ENCODE data around the gene C11orf24.

Gene C11orf24

GRCh38 chr11:68271023-68271780, 571 bp downstream of the C11orf24 start:
- DNase-seq (ENCODE audit: low spot score), result peak; percentile 85

- no peak for DNase-seq (ENCODE audit: low spot score)
Observed at GRCh38 chr11:68270196-68271022, 1.4 kb downstream of the C11orf24 start.

- DNase-seq (ENCODE audit: low spot score), result no peak
Observed at GRCh38 chr11:68269414-68270081, 2.2 kb downstream of the C11orf24 start.

DNA sequence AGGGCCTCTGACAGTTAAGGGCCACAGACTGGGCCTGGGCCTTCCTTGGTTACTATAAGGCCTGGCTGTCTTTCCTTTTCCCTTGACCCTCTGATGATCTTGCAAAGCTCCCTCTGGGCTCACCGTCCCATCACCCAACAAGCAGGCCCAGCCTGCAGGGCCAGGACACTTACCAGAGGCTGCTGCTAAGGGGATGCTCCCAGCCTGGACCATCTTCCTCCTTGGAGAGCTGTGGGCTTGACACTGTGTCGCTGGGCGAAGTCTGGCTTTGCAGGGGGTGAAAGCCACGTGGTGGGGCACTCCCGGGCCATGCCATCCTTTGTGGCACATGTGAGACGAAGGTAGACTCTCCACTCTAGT, 3.9 kb downstream of the C11orf24 start:
- no peak for DNase-seq (ENCODE audit: low spot score)

GRCh38 chr11:68266936-68267880, 4.6 kb downstream of the C11orf24 start:
- DNase-seq (ENCODE audit: low spot score), result no peak

GRCh38 chr11:68266121-68266891, 5.5 kb downstream of the C11orf24 start:
- no peak for DNase-seq (ENCODE audit: low spot score)

DNA sequence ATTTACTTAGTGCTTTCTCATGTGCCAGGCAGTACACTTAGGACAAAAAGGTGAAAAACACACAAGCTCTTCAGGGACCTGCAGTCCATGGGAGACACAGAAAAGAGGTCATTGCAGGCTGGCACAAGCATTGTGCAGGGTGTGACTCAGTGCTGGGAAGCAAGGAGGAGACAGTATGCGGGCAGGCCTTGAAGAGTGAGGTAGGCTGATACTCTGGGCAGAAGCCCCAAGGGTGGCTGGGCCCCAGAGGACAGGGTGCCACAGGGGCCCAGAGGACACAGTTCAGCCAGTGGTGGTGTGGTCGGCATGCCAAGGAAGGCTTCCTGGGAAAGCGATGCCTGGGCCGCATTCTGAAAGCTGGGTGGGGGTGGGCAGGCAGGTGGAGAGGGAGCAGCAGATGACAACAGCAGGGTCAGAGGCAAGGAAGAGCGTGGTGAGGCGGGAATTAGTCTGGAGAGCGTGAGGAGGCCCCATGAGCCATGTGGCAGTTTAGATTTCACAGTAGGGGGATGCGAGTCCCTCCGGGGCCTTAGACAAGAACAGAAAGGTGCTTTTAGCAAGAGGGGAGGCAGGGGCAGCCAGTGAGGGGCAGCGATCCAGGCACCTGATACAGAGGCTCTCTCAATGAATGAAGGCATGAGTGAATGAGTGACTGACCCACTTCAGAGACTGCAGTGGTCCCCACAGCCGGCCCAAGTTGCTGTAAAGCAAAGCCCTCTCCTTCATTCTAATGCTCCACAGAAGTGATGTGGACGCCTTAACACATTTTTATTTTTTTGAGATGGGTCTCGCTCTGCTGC, 6.8 kb downstream of the C11orf24 start:
- DNase-seq (ENCODE audit: low spot score), result no peak

- no peak for DNase-seq (ENCODE audit: low spot score)
Observed at GRCh38 chr11:68264244-68264643, 7.5 kb downstream of the C11orf24 start.

GRCh38 chr11:68263444-68264035, 8.2 kb downstream of the C11orf24 start:
- DNase-seq (ENCODE audit: low spot score), result no peak

DNA sequence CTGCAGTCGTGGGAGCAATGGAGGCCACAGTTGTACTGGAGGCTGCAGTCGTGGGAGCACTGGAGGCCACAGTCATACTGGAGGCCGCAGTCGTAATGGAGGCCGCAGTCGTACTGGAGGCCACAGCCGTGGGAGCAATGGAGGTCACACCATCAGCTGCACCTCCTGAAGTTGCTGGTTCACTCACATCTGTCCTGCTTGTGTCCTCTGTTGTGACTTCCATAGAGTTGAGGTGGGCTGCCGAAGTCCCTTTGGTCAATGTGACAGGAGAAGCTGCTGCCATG, 9.3 kb downstream of the C11orf24 start:
- DNase-seq (ENCODE audit: low spot score), result no peak

- no peak for DNase-seq (ENCODE audit: low spot score)
Observed at GRCh38 chr11:68261749-68262543, 9.8 kb downstream of the C11orf24 start.

DNA sequence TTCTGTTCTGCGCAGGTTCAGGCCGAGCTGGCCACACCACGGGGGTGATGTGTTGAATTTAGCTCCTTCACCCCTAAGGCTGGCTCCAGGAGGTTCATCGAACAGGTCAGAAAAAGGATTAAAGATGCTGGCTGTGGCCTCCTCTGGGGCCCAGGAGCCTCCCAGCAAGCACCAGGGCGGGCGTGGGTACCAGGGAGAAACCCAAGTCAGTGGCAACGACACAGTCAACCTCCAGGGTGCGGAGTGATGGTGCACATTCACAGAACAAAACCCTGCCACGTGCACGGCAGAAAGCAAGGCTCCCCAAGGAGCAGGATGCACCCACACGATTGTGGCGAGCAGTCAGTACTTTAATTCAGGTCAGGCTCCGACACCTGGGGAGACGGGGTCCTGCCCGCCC, 10.8 kb downstream of the C11orf24 start:
- no peak for DNase-seq (ENCODE audit: low spot score)

DNA sequence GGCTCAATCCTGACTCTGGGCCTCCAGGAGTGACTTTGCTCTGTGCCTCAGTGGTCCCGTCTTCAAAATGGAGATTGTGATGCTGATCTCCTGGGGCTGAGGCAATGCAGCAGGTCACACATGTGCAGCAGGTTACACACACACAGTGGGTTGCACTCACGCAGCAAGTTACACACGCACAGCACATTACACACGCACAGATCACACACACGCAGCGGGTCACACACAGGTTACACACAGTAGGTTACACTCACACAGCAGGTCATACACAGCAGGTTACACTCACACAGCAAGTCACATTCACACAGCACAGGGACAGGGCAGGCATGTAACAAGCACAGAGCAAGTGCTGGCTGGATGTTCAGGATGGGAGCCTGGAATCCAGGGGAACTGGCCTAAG, 11.3 kb downstream of the C11orf24 start:
- no peak for DNase-seq (ENCODE audit: low spot score)

- no peak for DNase-seq (ENCODE audit: low spot score)
Observed at GRCh38 chr11:68259122-68259959, 12.4 kb downstream of the C11orf24 start.

DNA sequence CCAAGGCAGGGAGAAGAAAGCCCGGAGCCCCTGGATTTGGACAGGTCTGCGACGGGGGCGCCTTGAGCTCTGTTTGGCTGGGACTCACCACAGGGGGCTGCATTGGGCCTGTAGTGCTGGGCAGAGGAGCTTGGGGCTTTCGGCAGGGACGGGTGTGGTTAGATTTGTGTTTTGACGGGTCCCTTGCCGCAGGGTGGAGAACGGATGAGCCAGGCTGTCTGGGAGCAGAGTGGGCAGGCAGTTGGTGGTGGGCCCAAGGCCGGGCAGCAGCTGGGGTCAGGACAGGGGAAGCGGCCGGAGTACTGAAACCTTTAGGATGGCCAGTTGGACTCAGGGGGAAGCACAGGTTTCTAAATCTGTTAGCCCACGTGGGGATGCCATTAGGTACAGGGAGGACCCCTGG, 13.4 kb downstream of the C11orf24 start:
- DNase-seq (ENCODE audit: low spot score), result no peak

- peak; percentile 92 for DNase-seq (ENCODE audit: low spot score)
Observed at GRCh38 chr11:68257477-68258362, 14.1 kb downstream of the C11orf24 start.

GRCh38 chr11:68256331-68256741, 15.4 kb downstream of the C11orf24 start:
- DNase-seq (ENCODE audit: low spot score), result no peak

All from SK-N-DZ (cell line).